ENCODE results near the gene STK39.

Gene STK39

DNA sequence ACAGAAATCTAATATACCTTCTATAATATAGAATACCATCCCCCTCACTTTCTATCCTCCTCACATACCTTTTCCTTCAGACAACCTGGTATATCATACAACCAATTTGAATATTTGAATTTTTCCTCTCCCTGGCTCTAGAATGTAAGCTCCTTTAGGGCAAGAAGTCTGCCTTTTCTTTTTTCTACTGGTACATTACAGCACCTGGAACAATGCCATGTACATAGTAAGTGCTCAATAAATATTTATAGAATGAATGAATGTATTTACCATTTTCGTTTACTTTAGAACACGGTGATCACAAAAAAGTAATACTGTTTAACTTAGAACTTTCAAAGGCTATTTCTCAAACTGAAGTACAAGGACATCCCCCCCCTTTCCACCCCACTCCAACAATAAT, 187.6 kb downstream of the STK39 start:
- no peak for TF ChIP-seq ZFX (IDR thresholded peaks at IDR 0.05)
- TF ChIP-seq, protein P1, sequence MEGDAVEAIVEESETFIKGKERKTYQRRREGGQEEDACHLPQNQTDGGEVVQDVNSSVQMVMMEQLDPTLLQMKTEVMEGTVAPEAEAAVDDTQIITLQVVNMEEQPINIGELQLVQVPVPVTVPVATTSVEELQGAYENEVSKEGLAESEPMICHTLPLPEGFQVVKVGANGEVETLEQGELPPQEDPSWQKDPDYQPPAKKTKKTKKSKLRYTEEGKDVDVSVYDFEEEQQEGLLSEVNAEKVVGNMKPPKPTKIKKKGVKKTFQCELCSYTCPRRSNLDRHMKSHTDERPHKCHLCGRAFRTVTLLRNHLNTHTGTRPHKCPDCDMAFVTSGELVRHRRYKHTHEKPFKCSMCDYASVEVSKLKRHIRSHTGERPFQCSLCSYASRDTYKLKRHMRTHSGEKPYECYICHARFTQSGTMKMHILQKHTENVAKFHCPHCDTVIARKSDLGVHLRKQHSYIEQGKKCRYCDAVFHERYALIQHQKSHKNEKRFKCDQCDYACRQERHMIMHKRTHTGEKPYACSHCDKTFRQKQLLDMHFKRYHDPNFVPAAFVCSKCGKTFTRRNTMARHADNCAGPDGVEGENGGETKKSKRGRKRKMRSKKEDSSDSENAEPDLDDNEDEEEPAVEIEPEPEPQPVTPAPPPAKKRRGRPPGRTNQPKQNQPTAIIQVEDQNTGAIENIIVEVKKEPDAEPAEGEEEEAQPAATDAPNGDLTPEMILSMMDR (conservative IDR thresholded peaks at IDR 0.05), result no peak
- no peak overlapping the region for H3K27ac ChIP-seq

- H3K27ac ChIP-seq, result no peak overlapping the region
- TF ChIP-seq ZFX (IDR thresholded peaks at IDR 0.05), result no peak
- TF ChIP-seq, protein P1 (conservative IDR thresholded peaks at IDR 0.05), result no peak
Observed at GRCh38 chr2:168058675-168059074, 188.7 kb downstream of the STK39 start.

- TF ChIP-seq, protein P1 (conservative IDR thresholded peaks at IDR 0.05), result no peak
- no peak for TF ChIP-seq ZFX (IDR thresholded peaks at IDR 0.05)
- no peak overlapping the region for H3K27ac ChIP-seq
Observed at GRCh38 chr2:168056242-168056787, 191.1 kb downstream of the STK39 start.

GRCh38 chr2:168054657-168055056, 192.7 kb downstream of the STK39 start:
- H3K27ac ChIP-seq, result no peak overlapping the region

GRCh38 chr2:168053676-168054075, 193.7 kb downstream of the STK39 start:
- TF ChIP-seq ZFX (IDR thresholded peaks at IDR 0.05), result no peak
- TF ChIP-seq, protein P1 (conservative IDR thresholded peaks at IDR 0.05), result no peak
- H3K27ac ChIP-seq, result no peak overlapping the region

More at GRCh38 chr2:168054657-168055056, 192.7 kb downstream of the STK39 start:
- TF ChIP-seq, protein P1 (conservative IDR thresholded peaks at IDR 0.05), result no peak
- TF ChIP-seq ZFX (IDR thresholded peaks at IDR 0.05), result no peak

- TF ChIP-seq ZFX (IDR thresholded peaks at IDR 0.05), result no peak
- TF ChIP-seq, protein P1 (conservative IDR thresholded peaks at IDR 0.05), result no peak
- H3K27ac ChIP-seq, result no peak overlapping the region
Observed at GRCh38 chr2:168052773-168053172, 194.6 kb downstream of the STK39 start.

DNA sequence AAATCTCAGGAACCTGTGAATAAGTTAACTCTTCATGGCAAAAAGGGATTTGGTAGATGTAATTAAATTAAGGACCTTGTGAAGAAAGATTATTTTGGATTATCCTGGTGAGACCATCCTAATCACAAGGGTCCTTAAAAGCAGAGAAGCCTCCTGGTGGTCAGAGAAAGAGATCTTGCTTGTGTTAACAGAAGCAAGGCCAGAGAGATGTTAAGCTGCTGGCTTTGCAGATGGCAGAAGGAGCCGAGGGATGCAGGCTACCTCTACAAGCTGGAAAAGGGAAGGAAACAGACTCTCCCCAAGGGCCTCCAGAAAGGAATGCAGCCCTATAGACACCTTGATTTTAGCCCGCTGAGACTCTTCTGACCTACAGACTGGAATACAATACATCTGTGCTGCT, 197.0 kb downstream of the STK39 start:
- no peak for TF ChIP-seq ZFX (IDR thresholded peaks at IDR 0.05)
- TF ChIP-seq, protein P1 (conservative IDR thresholded peaks at IDR 0.05), result no peak

More for the DNA sequence above, 197.0 kb downstream of the STK39 start:
- H3K27ac ChIP-seq, result no peak overlapping the region

Data from C4-2B (cell line).